ENCODE data around the gene KCNK7.

DNA sequence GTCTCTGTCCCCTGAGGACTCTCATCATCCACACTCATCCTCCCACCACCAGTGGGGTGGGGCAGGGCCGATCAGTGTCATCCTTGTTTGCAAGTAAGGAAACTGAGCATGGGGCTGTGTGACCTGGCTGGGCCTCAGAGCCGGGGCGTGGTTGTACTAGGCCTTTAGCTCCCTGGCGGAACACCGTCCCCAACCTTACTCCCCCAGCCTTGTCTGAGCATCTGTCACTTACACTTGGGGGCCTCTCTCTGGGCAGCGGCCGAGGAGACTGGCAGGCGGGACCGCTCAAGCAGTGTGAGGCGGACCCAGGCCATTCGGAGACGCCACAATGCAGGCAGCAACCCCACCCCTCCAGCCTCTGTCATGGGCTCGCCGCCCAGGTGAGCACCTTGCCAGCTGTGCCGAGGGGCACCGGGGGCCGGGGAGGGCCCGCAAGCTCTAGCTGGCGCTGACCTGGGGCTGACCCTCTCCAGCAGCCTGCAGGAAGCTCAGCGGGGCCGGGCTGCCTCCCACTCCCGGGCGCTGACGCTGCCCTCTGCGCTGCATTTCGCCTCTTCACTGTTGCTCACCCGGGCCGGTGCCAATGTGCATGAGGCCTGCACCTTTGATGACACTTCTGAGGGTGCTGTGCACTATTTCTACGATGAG, 23.8 kb upstream of the KCNK7 start:
- TF ChIP-seq, protein P1, sequence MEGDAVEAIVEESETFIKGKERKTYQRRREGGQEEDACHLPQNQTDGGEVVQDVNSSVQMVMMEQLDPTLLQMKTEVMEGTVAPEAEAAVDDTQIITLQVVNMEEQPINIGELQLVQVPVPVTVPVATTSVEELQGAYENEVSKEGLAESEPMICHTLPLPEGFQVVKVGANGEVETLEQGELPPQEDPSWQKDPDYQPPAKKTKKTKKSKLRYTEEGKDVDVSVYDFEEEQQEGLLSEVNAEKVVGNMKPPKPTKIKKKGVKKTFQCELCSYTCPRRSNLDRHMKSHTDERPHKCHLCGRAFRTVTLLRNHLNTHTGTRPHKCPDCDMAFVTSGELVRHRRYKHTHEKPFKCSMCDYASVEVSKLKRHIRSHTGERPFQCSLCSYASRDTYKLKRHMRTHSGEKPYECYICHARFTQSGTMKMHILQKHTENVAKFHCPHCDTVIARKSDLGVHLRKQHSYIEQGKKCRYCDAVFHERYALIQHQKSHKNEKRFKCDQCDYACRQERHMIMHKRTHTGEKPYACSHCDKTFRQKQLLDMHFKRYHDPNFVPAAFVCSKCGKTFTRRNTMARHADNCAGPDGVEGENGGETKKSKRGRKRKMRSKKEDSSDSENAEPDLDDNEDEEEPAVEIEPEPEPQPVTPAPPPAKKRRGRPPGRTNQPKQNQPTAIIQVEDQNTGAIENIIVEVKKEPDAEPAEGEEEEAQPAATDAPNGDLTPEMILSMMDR (conservative IDR thresholded peaks at IDR 0.05; ENCODE audit: low read depth, low read length), result no peak
- TF ChIP-seq EZH2phosphoT487 (IDR thresholded peaks at IDR 0.05; ENCODE audit: borderline replicate concordance, low read length) (no peak), EZH2 (IDR thresholded peaks at IDR 0.05; ENCODE audit: low read length, unreplicated experiment) (no peak)
